ENCODE data around the gene DTX2. TPM values are rescaled to one million over a fixed set of nuclear protein-coding genes. Genes with fewer than 3 reads are reported as not detected.

DTX2 gene
- total RNA-seq, 1 experiment from 2014 or later = 29.9 TPM

- POLR2A ChIA-PET = interaction anchor here (0.6 to 1.1 kb wide), 3 partner anchors 35 to 70 kb away, joined by 3 read pairs; no protein-coding TSS in a partner anchor
- Mint-ChIP-seq H3K4me3 (ENCODE audit: unreplicated experiment) (no peak overlapping the region), H3K27me3 (ENCODE audit: insufficient read depth, unreplicated experiment) (no peaks in the 10 kb centered on the region), H3K4me1 (ENCODE audit: insufficient read depth, unreplicated experiment) (peaks cover 16% of the 10 kb centered on the region), H3K9me3 (ENCODE audit: unreplicated experiment) (no peaks in the 10 kb centered on the region), H3K36me3 (ENCODE audit: insufficient read depth, unreplicated experiment) (no peaks in the 10 kb centered on the region), H3K27ac (ENCODE audit: low read depth, unreplicated experiment) (no peak overlapping the region)
- no peak for DNase-seq (ENCODE audit: unreplicated experiment)
- BruUV-seq (replicated peaks) = no TSS peak
- CTCF ChIA-PET = no interaction called here
- TF ChIP-seq, protein P1, sequence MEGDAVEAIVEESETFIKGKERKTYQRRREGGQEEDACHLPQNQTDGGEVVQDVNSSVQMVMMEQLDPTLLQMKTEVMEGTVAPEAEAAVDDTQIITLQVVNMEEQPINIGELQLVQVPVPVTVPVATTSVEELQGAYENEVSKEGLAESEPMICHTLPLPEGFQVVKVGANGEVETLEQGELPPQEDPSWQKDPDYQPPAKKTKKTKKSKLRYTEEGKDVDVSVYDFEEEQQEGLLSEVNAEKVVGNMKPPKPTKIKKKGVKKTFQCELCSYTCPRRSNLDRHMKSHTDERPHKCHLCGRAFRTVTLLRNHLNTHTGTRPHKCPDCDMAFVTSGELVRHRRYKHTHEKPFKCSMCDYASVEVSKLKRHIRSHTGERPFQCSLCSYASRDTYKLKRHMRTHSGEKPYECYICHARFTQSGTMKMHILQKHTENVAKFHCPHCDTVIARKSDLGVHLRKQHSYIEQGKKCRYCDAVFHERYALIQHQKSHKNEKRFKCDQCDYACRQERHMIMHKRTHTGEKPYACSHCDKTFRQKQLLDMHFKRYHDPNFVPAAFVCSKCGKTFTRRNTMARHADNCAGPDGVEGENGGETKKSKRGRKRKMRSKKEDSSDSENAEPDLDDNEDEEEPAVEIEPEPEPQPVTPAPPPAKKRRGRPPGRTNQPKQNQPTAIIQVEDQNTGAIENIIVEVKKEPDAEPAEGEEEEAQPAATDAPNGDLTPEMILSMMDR (IDR thresholded peaks at IDR 0.05; ENCODE audit: unreplicated experiment) = no peak
- intact Hi-C loops (cut with micrococcal nuclease) = no loop called here
Observed at GRCh38 chr7:76427635-76428034, 33.9 kb upstream of the DTX2 start.

GRCh38 chr7:76428149-76428823 is 33.2 kb upstream of the DTX2 start:
- BruUV-seq (replicated peaks) = no TSS peak
- Mint-ChIP-seq H3K4me1 (ENCODE audit: insufficient read depth, unreplicated experiment) (peaks cover 9% of the 10 kb centered on the region), H3K4me3 (ENCODE audit: unreplicated experiment) (no peak overlapping the region), H3K36me3 (ENCODE audit: insufficient read depth, unreplicated experiment) (no peaks in the 10 kb centered on the region), H3K9me3 (ENCODE audit: unreplicated experiment) (no peaks in the 10 kb centered on the region), H3K27ac (ENCODE audit: low read depth, unreplicated experiment) (no peak overlapping the region), H3K27me3 (ENCODE audit: insufficient read depth, unreplicated experiment) (no peaks in the 10 kb centered on the region)
- intact Hi-C loops (cut with micrococcal nuclease) = no loop called here
- ChIA-PET POLR2A (interaction anchor here (0.6 to 1.1 kb wide), 2 partner anchors 36 to 67 kb away, joined by 3 read pairs; no protein-coding TSS in a partner anchor), CTCF (no interaction called here)
- DNase-seq (ENCODE audit: unreplicated experiment) = no peak
- TF ChIP-seq, protein P1 (IDR thresholded peaks at IDR 0.05; ENCODE audit: unreplicated experiment) = no peak

DNA sequence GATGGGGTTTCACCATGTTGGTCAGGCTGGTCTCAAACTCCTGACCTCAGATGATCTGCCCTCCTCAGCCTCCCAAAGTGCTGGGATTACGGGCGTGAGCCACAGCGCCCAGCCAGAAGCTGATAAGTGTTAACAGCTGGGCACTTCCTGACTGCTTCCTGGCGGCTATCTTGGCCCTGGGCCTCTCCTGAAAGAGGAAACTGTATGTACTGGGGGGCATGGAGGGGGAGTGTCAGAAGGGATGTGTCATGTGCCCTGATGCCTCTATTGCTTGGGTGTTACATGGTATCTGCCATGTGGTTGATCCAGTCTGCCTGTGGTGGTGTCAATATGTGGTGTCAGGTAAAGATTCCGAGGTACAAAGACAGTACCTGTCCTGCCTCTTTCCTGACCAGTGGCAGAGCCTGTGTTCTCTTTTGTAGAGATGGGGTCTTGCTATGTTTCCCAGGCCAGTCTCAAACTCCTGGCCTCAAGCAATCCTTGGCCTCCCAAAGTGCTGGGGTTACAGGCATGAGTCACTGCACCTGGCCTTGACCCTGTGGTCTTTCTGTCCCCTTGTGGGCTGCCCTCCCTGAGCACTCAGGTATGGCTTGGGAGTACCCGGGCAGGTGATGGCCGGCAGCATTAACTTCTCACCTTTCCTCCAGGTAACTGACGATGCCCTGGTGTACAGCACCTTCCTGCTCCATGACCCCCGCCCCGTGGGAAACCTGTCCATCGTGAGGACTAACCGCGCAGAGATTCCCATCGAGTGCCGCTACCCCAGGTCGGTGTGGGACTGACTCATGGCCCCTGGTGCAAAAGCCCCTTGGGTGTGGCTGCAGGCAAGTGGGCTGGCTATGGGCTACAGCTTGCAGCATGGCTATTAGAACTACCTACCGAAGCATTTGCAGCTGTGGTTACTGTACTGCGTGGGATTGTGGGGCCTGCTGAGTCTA is 32.4 kb upstream of the DTX2 start:
- no TSS peak for BruUV-seq (replicated peaks)
- TF ChIP-seq, protein P1 (IDR thresholded peaks at IDR 0.05; ENCODE audit: unreplicated experiment) = no peak
- Mint-ChIP-seq H3K4me1 (ENCODE audit: insufficient read depth, unreplicated experiment) (peaks cover under 1% of the 10 kb centered on the region), H3K9me3 (ENCODE audit: unreplicated experiment) (no peaks in the 10 kb centered on the region), H3K36me3 (ENCODE audit: insufficient read depth, unreplicated experiment) (no peaks in the 10 kb centered on the region), H3K27me3 (ENCODE audit: insufficient read depth, unreplicated experiment) (no peaks in the 10 kb centered on the region), H3K4me3 (ENCODE audit: unreplicated experiment) (no peak overlapping the region), H3K27ac (ENCODE audit: low read depth, unreplicated experiment) (no peak overlapping the region)
- no peak for DNase-seq (ENCODE audit: unreplicated experiment)
- ChIA-PET CTCF (no interaction called here), POLR2A (no interaction called here)
- intact Hi-C loops (cut with micrococcal nuclease) = no loop called here

- intact Hi-C loops (cut with micrococcal nuclease) = no loop called here
- TF ChIP-seq, protein P1 (IDR thresholded peaks at IDR 0.05; ENCODE audit: unreplicated experiment) = no peak
- ChIA-PET POLR2A (no interaction called here), CTCF (no interaction called here)
- DNase-seq (ENCODE audit: unreplicated experiment) = no peak
- Mint-ChIP-seq H3K4me1 (ENCODE audit: insufficient read depth, unreplicated experiment) (no peaks in the 10 kb centered on the region), H3K27me3 (ENCODE audit: insufficient read depth, unreplicated experiment) (no peaks in the 10 kb centered on the region), H3K36me3 (ENCODE audit: insufficient read depth, unreplicated experiment) (peaks cover 4% of the 10 kb centered on the region), H3K4me3 (ENCODE audit: unreplicated experiment) (no peak overlapping the region), H3K27ac (ENCODE audit: low read depth, unreplicated experiment) (no peak overlapping the region), H3K9me3 (ENCODE audit: unreplicated experiment) (no peaks in the 10 kb centered on the region)
- no TSS peak for BruUV-seq (replicated peaks)
Observed at GRCh38 chr7:76430211-76430610, 31.3 kb upstream of the DTX2 start.
